GM21619 (cell line): ENCODE measurements around the gene IL1RN.

Source experiments
- ATAC-seq: cut with Tn5 transposase; IDR thresholded peaks from one replicate; pipeline ENCODE4 v1.9.1; 2021; ENCODE audit not compliant: unreplicated experiment

The IL1RN gene

GRCh38 chr2:113172721-113173541 lies 45.5 kb downstream of the IL1RN start:
- no peak for ATAC-seq

DNA sequence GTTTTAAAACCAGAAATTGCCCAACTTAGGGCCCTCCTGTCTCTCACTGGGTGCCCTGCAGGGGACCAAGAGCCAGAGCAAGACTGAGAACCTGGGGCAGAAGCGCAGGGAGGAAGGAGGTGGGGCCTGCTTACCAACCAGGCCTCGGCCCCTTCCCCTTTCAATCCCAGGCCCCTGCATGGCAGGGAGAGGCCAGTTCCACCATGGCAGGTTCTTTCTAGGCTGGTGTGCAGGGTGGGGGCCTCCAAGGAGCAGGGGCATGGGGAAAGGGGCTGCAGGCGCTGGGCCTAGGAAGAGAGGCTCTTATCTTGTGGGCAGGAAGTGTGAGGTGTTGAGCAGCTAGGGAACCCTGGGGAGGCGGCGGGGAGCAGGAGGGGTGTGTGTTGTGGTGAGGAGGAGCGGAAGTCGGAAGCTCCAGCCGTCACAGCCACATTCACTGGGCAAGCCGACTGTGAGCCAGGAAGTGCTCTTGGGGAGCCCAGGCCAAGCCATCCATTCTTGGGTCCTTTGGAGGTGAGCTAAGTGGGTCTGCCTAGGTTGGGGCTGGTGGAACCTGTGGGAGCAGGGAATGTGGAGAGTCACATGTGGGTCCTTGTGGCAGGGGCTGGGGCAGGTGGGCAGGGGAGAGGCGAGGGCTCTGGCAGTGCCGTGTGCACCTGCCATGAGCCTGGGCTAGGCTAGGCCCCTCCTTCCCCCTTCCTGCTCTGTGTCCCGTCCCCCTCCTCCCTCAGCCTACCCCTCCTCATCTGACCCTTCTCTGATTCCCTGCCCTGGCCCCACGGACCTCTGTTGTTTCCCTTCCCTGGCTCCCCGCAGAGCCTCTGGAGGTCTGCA lies 46.4 kb downstream of the IL1RN start, which contains the start of gene PSD4:
PSD4 (plus strand) TSS at position 430 of the 834 bp plus-strand sequence. CDS start 8,486 bp downstream, outside the sequence.
- peak; percentile 78 for ATAC-seq

DNA sequence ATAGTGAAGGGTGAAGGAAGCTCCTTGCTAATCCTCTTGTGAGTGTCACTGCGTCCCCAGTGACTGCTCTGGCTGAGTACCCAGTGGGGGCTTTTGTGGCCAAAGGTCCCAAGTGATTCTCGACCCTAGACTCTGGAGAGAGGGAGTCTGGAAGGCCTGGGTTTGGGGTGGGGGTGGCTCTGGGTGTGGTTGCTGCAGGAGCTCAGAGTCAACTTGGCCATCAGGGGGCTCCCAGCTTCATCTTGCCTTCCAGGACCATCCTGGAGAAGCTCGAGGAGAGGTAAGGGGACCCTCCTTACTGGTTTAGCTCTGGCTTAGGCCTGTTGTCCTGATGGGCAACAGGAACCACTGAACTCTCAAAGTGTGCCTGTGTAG lies 47.0 kb downstream of the IL1RN start:
- ATAC-seq: no peak

- peak; percentile 59 for ATAC-seq
Observed at GRCh38 chr2:113175042-113175628, 47.7 kb downstream of the IL1RN start.

GRCh38 chr2:113175736-113176695 lies 48.6 kb downstream of the IL1RN start:
- no peak for ATAC-seq

GRCh38 chr2:113176696-113177355 lies 49.4 kb downstream of the IL1RN start:
- ATAC-seq: no peak

- ATAC-seq: no peak
Observed at GRCh38 chr2:113178069-113178746, 50.8 kb downstream of the IL1RN start.

DNA sequence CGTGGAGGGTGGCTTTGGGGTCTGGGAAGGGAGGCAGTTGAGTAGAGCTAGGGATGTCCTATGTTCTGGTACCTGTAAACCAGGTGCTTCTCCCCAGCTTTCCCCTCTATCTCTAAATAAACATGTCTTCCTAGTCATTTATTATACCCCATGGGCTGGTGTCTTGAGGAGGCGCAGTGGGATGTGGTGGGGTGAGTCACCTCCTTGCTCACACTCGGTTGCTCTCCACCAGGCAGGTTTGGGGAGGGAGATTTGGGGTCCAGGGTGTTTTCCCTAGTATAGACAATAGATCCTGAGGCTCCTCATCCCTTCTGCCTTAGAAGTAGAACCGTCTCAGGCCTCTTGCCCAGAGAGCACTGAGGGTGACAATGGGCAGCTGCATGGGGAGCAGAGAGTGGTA lies 51.5 kb downstream of the IL1RN start:
- no peak for ATAC-seq

DNA sequence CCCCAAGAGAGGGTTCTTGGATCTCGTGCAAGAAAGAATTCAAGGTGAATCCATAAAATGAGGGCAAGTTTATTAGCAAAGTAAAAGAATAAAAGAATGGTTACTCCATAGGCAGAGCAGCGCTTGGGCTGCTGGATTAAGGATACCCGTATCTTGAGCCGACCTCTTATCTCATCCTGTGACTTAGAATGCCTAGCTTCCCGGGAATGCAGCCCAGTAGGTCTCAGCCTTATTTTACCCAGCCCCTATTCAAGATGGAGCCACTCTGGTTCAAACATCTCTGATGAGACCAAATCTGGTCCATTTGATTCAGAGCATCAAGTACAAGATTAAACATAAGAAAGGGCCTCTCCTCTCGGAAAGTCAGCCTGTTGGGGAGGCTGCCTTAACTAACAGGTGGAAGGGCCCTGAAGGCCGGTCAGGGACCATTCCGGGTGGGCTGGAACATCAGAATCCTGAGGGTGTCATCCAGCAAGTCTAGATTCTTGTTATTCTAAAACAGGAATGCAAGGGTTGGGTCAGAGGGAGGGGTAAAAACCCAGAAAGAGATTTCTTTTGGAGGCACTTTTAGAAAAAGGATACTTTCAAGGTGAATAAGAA lies 52.1 kb downstream of the IL1RN start:
- no peak for ATAC-seq

DNA sequence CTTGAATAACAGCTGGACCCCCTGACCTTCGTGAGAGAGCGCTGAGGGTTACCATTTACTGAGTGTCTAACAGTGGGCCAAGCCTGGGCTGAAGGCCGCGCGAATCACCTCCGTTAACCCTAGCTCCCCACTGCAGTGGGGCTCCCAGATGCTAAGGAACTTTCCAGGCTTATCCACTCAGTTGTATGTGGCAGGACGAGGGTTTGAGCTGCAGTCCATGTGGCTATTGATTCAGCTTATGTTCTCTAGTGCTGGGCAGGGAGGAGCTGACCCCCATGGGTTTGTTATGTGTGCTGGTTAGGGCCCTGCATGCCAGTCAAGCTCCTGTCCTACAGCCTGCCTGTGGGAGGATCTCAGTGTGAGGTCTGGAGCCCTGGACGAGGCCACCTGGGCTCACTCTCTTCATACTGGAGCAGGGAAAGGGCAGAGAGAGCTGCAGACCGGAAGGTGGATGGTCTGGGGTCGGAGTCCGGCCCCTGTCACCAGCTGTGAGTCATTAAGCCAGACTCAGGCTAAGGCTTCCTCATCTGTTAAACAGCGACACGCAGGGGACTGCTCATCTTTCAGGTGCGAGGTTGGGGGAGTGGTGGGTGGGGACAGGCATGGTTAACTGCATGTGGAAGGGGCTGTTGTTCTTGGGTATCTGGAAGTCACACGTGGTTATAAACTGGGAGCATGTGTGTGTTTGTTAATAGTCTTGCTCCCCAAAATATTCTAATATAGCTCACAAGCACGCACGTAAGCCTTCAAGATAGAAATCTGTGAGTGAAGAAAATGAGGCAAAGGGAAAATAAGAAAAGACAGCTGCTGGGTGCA lies 52.9 kb downstream of the IL1RN start:
- no peak for ATAC-seq

DNA sequence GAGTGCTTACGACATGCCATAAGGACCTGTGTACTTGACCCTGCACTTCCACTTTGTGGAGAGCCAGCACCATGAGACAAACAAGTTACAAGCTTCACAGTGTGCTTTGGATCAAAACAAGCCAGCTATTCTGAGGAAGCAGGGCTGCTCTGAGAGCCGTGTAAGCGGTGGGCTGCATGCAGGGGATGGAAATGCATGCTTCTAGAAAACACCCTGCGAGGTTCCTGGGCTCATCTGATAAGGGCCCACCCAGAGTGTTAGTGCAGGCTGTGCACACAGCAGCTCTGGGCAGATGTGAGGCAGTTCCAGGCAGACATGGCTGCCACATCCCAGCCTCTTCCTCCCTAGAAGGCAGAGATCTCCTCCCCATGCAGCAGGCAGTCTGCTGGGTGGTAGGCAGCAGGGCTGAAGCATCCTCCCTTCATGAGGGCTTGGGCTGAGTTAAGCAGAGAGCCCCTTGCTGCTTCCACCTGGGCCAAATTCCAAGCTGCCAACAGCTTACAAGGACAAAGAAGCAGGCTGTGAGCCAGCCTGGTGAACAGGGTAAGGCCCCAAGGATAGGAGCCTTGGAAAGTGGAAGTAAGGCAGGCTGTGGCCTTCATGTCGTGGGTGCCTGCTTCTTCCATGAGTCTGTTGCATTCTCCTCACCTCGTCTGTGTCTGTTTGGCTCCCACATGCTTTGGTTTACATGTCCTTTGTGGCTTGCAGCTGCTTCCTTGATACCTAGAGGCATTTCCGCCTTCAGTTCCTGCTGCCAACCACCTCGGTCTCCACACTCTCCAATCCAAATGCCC lies 54.1 kb downstream of the IL1RN start:
- no peak for ATAC-seq

DNA sequence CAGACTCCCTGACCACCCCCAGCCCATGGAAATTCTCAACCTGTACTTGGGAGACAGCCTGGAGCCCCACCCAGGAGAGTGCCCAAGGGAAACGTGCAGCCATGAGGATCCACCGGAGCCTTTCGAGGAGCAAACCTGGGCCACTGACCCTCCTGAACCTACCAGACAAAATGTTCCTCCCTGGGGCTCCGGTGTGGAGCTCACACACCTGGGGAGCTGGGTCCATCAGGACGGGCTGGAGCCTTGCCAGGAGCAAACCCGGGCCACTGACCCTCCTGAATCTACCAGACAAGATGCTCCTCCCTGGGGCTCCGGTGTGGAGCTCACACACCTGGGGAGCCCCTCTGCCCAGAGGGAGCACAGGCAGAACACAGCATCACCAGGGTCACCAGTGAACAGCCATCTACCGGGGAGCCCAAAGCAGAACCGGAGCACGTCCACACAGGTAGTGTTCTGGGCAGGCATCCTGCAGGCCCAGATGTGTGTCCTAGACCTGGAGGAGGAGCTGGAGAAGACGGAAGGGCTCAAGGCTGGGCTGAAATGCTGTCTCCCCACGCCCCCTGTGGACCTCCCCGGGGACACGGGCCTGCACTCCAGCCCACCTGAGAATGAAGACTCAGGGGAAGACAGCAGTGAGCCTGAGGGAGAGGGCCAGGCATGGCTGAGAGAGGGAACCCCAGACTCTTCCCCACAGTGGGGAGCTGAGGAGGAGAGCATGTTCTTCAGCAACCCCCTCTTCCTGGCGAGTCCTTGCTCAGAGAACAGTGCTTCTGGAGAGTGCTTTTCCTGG lies 55.3 kb downstream of the IL1RN start:
- no peak for ATAC-seq

- no peak for ATAC-seq
Observed at GRCh38 chr2:113183264-113183663, 55.9 kb downstream of the IL1RN start.
